Prostate gland (tissue), 2 donors: ENCODE measurements around the gene FAM181A. TPM values are rescaled to one million over a fixed set of nuclear protein-coding genes. Genes with fewer than 3 reads are reported as not detected.

Source experiments
- DNase-seq: peaks from one replicate; pipeline ENCODE4 v3.0.0-alpha.2; 2019; ENCODE audit warnings: low spot score
- H3K27ac ChIP-seq, 2 donors: fragments of 200-600 bp; sonication (generic); 2 replicates each; pipeline ENCODE4 v1.5.1; 2017 to 2019
- H3K27me3 ChIP-seq: fragments of 200-600 bp; sonication (generic); replicated peaks from 2 replicates; pipeline ENCODE4 v1.5.1; 2019; ENCODE audit not compliant: insufficient read depth
- H3K36me3 ChIP-seq, 2 donors: fragments of 200-600 bp; sonication (generic); 1 replicate in 1 of 2; 2 replicates in 1 of 2; pipeline versions ENCODE4 v1.5.1 to v1.8.1; 2017 to 2019
- H3K4me1 ChIP-seq: fragments of 200-600 bp; sonication (generic); replicated peaks from 2 replicates; pipeline ENCODE4 v1.5.1; 2019
- H3K4me3 ChIP-seq, 2 donors: fragments of 200-600 bp; sonication (generic); 2 replicates each; pipeline ENCODE4 v1.5.1; 2017 to 2019
- H3K9me3 ChIP-seq: fragments of 200-600 bp; sonication (generic); 2 replicates; pipeline ENCODE4 v1.5.1; 2017
- CTCF ChIP-seq, 4 experiments: fragments of 200-600 bp in 2 of 4; fragments of 450-650 bp in 2 of 4; sonication (generic) in 2 of 4; IDR thresholded peaks; 1 replicate in 3 of 4; 2 replicates in 1 of 4; pipeline ENCODE4 v1.5.1; 2016 to 2019; ENCODE audit warnings: antibody characterized with exemption in 4 of 4, mild to moderate bottlenecking in 2 of 4, moderate library complexity in 2 of 4
- POLR2A ChIP-seq: fragments of 450-650 bp; IDR thresholded peaks from one replicate; pipeline ENCODE4 v1.6.1; 2016; ENCODE audit warnings: antibody characterized with exemption, mild to moderate bottlenecking
- POLR2AphosphoS5 ChIP-seq: sonication (generic); formaldehyde crosslinking; IDR thresholded peaks from one replicate; pipeline ENCODE4 v1.6.1; 2017; ENCODE audit warnings: antibody characterized with exemption
- WGBS: methylation state at CpG from one replicate; pipeline ENCODE4 v1.1.5; 2018; 5-methylcytosine and 5-hydroxymethylcytosine counted together
- intact Hi-C: fragments of 100-400 bp; cut with DNase I; formaldehyde crosslinking; loops from one replicate; pipeline ENCODE4 v1.14.2; 2022
- total RNA-seq, 2 donors: library from RNA; depleted of rRNA; stranded (reverse); fragments of >200 nt; gene quantifications; one replicate each; pipeline ENCODE4 v1.1.0, GENCODE V29; 2016

The FAM181A gene
- total RNA-seq, 2 donors from 2014 or later = 3.1 TPM; not detected in 1

GRCh38 chr14:93969082-93969828, 42.1 kb downstream of the FAM181A start:
- 81% methylated on average over 12 of the region's 12 CpGs for WGBS
- Histone ChIP-seq H3K9me3 (no peaks in the 10 kb centered on the region), H3K4me1 (no peaks in the 10 kb centered on the region), H3K27ac (no peak overlapping the region), H3K27me3 (no peaks in the 10 kb centered on the region), H3K4me3 (no peak overlapping the region), H3K36me3 (no peaks in the 10 kb centered on the region)
- DNase-seq = no peak
- intact Hi-C loops = no loop called here
- TF ChIP-seq POLR2AphosphoS5 (no peak), POLR2A (no peak), CTCF (IDR thresholded peaks at IDR 0.05) (no peak)

GRCh38 chr14:93970585-93970964, 43.4 kb downstream of the FAM181A start:
- Histone ChIP-seq H3K4me3 (peak overlapping the region; percentile 1 to 4), H3K4me1 (no peaks in the 10 kb centered on the region), H3K27ac (no peak overlapping the region), H3K9me3 (no peaks in the 10 kb centered on the region), H3K36me3 (no peaks in the 10 kb centered on the region), H3K27me3 (no peaks in the 10 kb centered on the region)
- no peak for DNase-seq
- WGBS = 23% methylated on average over 9 of the region's 9 CpGs
- peak in 1 of 4 experiments; percentile 42 for TF ChIP-seq CTCF (IDR thresholded peaks at IDR 0.05)
- TF ChIP-seq POLR2A = no peak
- intact Hi-C loops = no loop called here

- no peaks in the 10 kb centered on the region for H3K27me3 ChIP-seq
- H3K4me1 ChIP-seq = no peaks in the 10 kb centered on the region
- no peaks in the 10 kb centered on the region for H3K9me3 ChIP-seq
- intact Hi-C loops = no loop called here
- DNase-seq = no peak
- H3K36me3 ChIP-seq = no peaks in the 10 kb centered on the region
- TF ChIP-seq CTCF (IDR thresholded peaks at IDR 0.05) (no peak), POLR2A (no peak), POLR2AphosphoS5 (no peak)
- H3K4me3 ChIP-seq = peak overlapping the region; percentile 1 to 4
- 31% methylated on average over 15 of the region's 15 CpGs for WGBS
- no peak overlapping the region for H3K27ac ChIP-seq
Measured at GRCh38 chr14:93970965-93971634, 44.0 kb downstream of the FAM181A start.

GRCh38 chr14:93971635-93972027, 44.5 kb downstream of the FAM181A start:
- no peak overlapping the region for H3K27ac ChIP-seq
- TF ChIP-seq POLR2A (no peak), POLR2AphosphoS5 (no peak), CTCF (IDR thresholded peaks at IDR 0.05) (no peak)
- no peak for DNase-seq
- WGBS = 81% methylated on average over 3 of the region's 3 CpGs
- H3K27me3 ChIP-seq = no peaks in the 10 kb centered on the region
- no peaks in the 10 kb centered on the region for H3K9me3 ChIP-seq
- H3K36me3 ChIP-seq = no peaks in the 10 kb centered on the region
- no peak overlapping the region for H3K4me3 ChIP-seq
- H3K4me1 ChIP-seq = no peaks in the 10 kb centered on the region
- intact Hi-C loops = no loop called here
